ENCODE measurements around the gene MYL3. TPM values are rescaled to one million over a fixed set of nuclear protein-coding genes. Genes with fewer than 3 reads are reported as not detected.

The MYL3 gene
- total RNA-seq, 2 donors from 2014 or later, result 208 to 223 TPM

- no peak for DNase-seq (ENCODE audit: low spot score)
- Histone ChIP-seq H3K27me3 (no peaks in the 10 kb centered on the region), H3K4me3 (no peak overlapping the region), H3K27ac (peak overlapping the region; percentile 7 to 26), H3K36me3 (no peaks in the 10 kb centered on the region), H3K4me1 (peaks cover 3 to 55% of the 10 kb centered on the region in 2 donors), H3K9me3 (no peaks in the 10 kb centered on the region)
- no peak for TF ChIP-seq CTCF (IDR thresholded peaks at IDR 0.05)
Measured at GRCh38 chr3:46865031-46865507, 1.8 kb upstream of the MYL3 start.

GRCh38 chr3:46864061-46864881 lies 1.0 kb upstream of the MYL3 start:
- no peaks in the 10 kb centered on the region for H3K27me3 ChIP-seq
- peak overlapping the region in 1 of 2 donors; percentile 26 for H3K27ac ChIP-seq
- H3K36me3 ChIP-seq, result no peaks in the 10 kb centered on the region
- no peak for DNase-seq (ENCODE audit: low spot score)
- no peak overlapping the region for H3K4me3 ChIP-seq
- no peaks in the 10 kb centered on the region for H3K9me3 ChIP-seq
- peaks cover 3 to 53% of the 10 kb centered on the region in 2 donors for H3K4me1 ChIP-seq
- TF ChIP-seq CTCF (IDR thresholded peaks at IDR 0.05), result no peak

GRCh38 chr3:46862369-46863025 lies 747 bp downstream of the MYL3 start:
- no peak for TF ChIP-seq CTCF (IDR thresholded peaks at IDR 0.05)
- no peak for DNase-seq (ENCODE audit: low spot score)
- Histone ChIP-seq H3K4me3 (peak overlapping the region in 1 of 2 donors; percentile 11), H3K36me3 (no peaks in the 10 kb centered on the region), H3K27ac (peak overlapping the region in 1 of 2 donors; percentile 20), H3K4me1 (peaks cover 3 to 35% of the 10 kb centered on the region in 2 donors), H3K27me3 (no peaks in the 10 kb centered on the region), H3K9me3 (no peaks in the 10 kb centered on the region)

GRCh38 chr3:46861605-46862368 lies 1.5 kb downstream of the MYL3 start:
- DNase-seq (ENCODE audit: low spot score), result no peak
- Histone ChIP-seq H3K27ac (peak overlapping the region in 1 of 2 donors; percentile 20), H3K4me1 (peaks cover 0 to 28% of the 10 kb centered on the region in 2 donors), H3K9me3 (no peaks in the 10 kb centered on the region), H3K27me3 (no peaks in the 10 kb centered on the region), H3K36me3 (no peaks in the 10 kb centered on the region), H3K4me3 (peak overlapping the region in 1 of 2 donors; percentile 11)
- no peak for TF ChIP-seq CTCF (IDR thresholded peaks at IDR 0.05)

GRCh38 chr3:46860810-46861604 lies 2.2 kb downstream of the MYL3 start:
- H3K9me3 ChIP-seq, result no peaks in the 10 kb centered on the region
- TF ChIP-seq CTCF (IDR thresholded peaks at IDR 0.05), result no peak
- no peaks in the 10 kb centered on the region for H3K36me3 ChIP-seq
- H3K27ac ChIP-seq, result peak overlapping the region in 1 of 2 donors; percentile 20
- DNase-seq (ENCODE audit: low spot score), result no peak
- peaks cover 0 to 28% of the 10 kb centered on the region in 2 donors for H3K4me1 ChIP-seq
- H3K4me3 ChIP-seq, result no peak overlapping the region
- no peaks in the 10 kb centered on the region for H3K27me3 ChIP-seq

Measured in right atrium auricular region (tissue), 2 donors.